Smooth muscle cell of the brain vasculature (primary cell): ENCODE results near the gene CEMIP.
A peak's percentile ranks its signal among the peaks of the same experiment; 100 is the strongest.
"Not testable (repeated sequence)": the region's sequence is repeated elsewhere in the genome, so short reads cannot be mapped to it uniquely, and the experiment has no call there.

ENCODE experiments used
- DNase-seq: peaks from one replicate; pipeline ENCODE4 v3.0.0-alpha.2; 2012; ENCODE audit warnings: low read depth, low spot score

The CEMIP gene

GRCh38 chr15:80755885-80756284 is 23.3 kb upstream of the CEMIP start:
- DNase-seq = no peak

- no peak for DNase-seq
Observed at GRCh38 chr15:80758130-80758745, 20.9 kb upstream of the CEMIP start.

- no peak for DNase-seq
Observed at GRCh38 chr15:80760960-80761359, 18.2 kb upstream of the CEMIP start.

GRCh38 chr15:80761754-80762153 is 17.4 kb upstream of the CEMIP start:
- no peak for DNase-seq

- DNase-seq = not testable (repeated sequence)
Observed at GRCh38 chr15:80763235-80763634, 15.9 kb upstream of the CEMIP start.

- no peak for DNase-seq
Observed at GRCh38 chr15:80764535-80764934, 14.6 kb upstream of the CEMIP start.

DNA sequence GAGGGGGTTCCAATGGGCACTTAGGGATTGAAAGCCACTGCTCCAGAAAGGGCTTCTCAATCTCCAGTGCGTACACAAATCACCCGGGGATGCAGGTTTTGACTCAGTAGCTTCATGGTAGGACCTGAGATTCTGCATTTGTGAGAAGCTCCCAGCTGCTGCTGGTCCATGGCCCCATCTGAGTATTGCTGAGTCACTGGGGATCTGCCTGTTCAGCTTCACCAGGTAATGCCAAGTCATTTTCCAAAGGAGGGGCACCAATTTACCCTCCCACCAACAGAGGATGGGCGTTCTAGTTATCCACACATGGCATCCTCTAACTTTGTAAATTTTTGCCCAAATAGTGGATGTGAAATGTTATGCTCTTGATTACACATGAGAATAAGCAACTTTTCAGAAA is 12.9 kb upstream of the CEMIP start:
- no peak for DNase-seq

GRCh38 chr15:80768158-80768557 is 11.0 kb upstream of the CEMIP start:
- no peak for DNase-seq

GRCh38 chr15:80769153-80769828 is 9.9 kb upstream of the CEMIP start:
- no peak for DNase-seq

DNA sequence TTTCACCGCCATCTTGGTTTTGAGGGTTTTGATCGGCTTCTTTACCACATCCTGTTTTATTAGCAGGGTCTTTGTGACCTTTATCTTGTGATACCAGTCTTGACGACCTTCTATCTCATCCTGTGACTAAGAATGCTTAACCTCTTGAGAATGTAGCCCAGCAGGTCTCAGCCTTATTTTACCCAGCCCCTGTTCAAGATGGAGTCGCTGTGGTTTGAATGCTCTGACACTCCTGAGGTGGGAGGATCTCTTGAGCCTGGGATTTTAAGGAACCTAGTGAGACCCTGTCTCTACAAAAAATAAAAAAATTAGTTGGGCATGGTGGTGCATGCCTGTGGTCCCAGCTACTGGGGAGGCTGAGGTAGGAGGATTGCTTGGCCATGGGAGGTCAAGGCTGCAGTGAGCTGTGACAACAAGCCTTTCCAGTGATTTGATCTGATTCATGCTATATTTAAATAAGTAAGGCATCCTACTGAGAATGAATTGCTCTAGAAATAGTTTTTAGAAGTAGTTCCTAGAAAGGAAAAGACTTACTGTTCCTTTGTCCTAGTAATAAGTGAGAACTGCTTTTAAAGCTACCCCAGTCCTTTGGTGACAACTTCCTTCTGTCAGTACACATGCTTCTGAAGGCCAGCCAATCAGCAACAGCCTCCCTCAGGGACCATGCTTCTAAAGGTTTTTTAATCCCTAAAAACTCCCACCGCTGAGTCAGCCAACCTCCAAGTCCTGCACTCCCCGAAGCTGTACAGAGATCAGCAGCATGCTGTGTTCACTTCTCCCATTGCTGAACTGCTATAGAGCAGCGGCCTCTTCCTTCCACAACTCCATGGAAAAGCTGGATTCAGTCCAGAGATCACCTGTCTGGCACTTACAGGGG is 9.1 kb upstream of the CEMIP start:
- no peak for DNase-seq

GRCh38 chr15:80773122-80773551 is 6.0 kb upstream of the CEMIP start:
- peak; percentile 82 for DNase-seq

GRCh38 chr15:80773792-80774352 is 5.3 kb upstream of the CEMIP start:
- no peak for DNase-seq

- no peak for DNase-seq
Observed at GRCh38 chr15:80774486-80774885, 4.7 kb upstream of the CEMIP start.

DNA sequence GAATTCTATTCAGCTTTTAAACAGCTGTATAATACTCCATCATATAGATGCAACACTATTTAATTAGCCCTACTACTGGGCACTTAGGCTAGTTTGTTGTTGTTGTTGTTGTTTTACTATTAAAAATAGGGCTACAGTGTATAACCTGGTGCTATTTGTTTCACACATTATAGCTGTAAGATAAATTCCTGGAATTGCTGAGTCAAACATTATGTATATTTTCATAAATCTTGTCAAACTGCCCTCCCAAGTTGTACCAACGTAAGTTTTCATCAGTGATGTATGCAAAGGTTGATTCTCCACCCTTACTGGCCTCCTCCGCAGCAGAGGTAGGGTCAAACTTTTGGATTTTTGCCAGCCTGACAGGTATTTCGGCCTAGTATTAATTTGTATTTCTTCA is 3.8 kb upstream of the CEMIP start:
- no peak for DNase-seq

DNA sequence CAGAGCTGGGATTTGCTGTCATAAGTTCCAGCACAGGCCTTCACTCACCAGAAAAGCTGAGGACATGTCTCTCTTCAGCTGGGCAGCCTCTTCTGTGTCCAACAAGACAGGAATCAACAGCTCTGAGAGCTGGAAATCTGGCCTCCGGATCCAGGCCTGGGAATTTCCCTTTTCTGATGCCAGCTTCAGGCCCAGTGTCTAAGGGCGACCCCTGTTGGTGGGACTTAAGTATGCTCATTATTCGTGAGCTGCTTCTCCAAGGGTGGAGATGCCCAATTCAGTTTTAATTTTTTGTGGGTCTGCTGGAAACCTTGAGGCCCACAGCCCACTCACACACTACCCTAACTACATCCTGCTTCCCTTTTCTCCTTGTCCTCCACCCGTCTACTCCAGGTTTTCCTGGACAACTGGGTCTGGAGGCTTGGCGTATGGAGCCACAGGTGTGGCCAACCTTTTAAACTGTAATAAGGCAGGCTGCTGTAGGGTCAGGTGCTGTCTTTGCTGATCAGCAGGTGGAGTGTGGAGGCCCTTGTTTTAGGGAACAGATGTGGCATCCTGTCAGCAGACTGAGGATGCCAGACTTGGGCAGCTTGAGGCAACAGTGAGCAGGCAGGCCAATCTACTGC is 2.6 kb upstream of the CEMIP start:
- peak; percentile 69 for DNase-seq

DNA sequence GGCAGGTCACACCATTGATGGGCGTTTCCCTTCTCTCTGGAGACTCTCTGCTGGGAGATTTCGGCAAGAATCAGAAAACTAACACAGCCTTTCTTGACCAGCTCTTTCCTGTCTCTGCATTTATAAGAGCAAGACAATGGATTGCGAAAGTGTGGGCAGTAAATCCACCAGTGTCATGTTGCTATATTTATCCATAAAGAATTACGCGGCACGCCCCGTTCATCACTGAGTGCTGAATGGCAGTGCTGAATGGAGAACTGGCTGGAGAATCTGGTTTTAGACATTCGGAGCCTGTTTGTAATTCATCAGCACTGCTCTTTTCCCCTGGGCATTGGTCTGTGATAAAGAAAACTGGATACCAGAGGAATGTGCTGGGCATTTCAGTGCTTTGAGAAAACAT is 2.0 kb upstream of the CEMIP start:
- DNase-seq = peak; percentile 29

DNA sequence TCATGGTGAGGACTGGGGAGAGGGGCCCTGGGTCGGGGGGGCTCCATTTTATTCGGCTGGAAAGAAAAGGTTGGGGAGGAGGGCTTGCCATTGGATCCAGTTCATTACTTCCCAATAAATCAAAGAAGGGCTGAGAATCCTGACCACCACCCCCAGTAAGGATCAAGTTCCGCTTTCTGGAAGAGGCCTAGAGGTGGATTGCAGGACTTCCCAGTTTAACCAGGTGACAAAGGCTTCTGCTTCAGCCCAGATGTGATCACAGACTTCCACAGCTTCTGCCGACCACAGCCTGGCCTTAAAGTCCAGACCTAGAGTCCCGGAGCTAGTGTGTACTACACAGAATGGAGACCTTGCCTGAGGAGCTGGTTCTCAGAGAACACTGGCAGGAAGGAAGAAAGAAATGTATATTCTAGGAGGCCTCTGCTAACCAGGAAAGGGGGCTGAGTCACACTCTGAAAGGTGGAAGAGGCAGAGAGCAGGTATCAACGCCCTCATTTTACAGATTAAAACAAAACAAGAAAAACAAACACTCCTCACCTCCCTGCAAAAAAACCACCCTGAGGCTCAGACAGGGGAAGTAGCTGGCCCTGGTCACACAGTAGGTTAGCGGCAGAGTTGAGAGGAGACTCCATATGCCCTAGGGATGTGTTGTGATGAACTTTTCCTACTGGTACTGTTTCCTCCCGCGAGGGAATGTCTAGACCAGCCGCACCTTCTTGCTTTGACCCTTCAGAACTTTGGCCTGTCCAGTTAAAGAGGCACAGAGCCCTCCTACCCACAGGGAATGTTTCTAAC is 1.1 kb upstream of the CEMIP start:
- DNase-seq = no peak

GRCh38 chr15:80778621-80778963 is 578 bp upstream of the CEMIP start:
- DNase-seq = no peak

DNA sequence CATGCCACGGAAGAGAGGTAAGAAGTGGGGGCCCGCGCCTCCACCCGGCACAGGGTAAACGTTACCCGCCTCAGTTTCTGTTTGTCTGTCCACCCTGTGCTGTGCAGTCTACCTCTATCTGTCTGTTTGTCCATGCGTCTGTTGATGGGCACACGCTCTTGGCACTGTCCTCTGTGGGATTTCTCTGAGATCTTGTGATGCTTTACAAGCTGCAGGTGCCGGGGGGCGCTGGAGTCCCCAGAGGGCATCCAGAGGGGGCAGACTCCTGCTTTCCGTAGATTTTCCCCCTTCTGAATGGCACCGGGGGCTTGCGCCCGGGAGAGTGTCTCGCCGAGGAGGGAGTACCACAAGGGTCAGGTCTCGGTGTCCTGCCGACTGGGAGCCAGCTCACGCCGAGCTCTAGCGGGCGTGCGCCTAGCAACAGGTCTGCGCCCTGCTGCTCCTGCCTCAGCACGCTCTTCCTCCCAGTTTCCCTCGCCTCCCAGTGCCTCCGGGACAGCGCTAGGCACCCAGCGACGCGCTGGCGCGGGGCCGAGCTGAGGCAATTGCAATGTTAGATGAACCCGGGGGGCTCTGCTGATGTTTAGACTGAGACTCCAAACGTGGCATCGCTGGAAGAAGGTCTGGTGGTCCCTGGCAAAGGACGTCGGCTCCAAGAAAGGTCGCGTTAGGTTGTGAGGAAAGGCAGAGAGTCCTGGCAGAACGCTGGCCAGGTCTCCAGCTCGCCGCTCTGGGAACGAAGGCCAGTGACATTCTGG is 667 bp downstream of the CEMIP start:
- DNase-seq = no peak
